ENCODE data around the gene ZNF232.

DNA sequence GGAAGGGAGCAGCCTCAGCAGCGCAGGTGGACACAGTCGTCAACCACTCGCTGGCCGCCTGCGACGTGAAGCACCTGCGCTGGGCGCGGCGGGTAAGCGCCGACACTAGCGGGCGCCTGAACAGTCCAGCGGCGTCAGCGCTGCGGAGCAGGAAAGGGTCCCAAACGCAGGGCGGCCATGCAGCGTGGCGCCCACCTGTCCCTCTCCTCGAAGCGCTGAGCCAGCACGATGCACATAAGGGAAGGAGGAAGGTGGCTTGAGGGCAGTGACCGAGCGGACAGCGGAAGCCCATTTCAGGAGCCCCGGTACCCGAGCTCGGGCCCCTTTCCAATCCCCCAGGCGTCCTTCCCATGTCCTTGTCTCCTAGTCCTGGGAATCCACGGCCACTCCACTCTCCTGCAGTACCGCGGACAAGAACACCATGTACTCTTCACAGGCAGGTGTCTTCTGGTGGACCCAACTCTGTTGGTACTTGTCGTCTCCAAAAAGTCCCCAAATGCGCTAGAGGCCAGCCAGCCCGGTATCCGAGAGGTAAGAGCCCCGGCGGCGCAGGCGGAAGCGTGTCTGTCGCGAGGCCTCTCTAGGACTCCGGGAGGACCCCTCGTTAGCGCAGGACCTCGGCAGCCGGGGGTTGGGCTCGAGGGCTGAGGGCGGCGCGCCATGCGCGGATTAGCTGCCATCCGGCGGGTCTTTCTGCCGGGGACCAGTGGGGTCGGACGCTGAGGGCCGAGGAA is 14.4 kb downstream of the ZNF232 start:
- TF ChIP-seq EZH2 (IDR thresholded peaks at IDR 0.05) (no peak), EZH2phosphoT487 (IDR thresholded peaks at IDR 0.05; ENCODE audit: borderline replicate concordance) (no peak), SP1 (IDR thresholded peaks at IDR 0.05; ENCODE audit: low read depth) (no peak), POLR2AphosphoS5 (IDR thresholded peaks at IDR 0.05; ENCODE audit: low read depth, low read length) (no peak), CEBPB (IDR thresholded peaks at IDR 0.05; ENCODE audit: low read depth) (no peak), POLR2A (IDR thresholded peaks at IDR 0.05; ENCODE audit: borderline replicate concordance, extremely low read depth, insufficient read depth, insufficient read length) (no peak), ZFX (IDR thresholded peaks at IDR 0.05) (no peak), SIN3A (IDR thresholded peaks at IDR 0.05; ENCODE audit: low read depth) (no peak), MAX (IDR thresholded peaks at IDR 0.05) (no peak), RAD21 (IDR thresholded peaks at IDR 0.05; ENCODE audit: low read depth) (no peak), REST (IDR thresholded peaks at IDR 0.05; ENCODE audit: low read depth) (no peak)
- TF ChIP-seq, protein P1, sequence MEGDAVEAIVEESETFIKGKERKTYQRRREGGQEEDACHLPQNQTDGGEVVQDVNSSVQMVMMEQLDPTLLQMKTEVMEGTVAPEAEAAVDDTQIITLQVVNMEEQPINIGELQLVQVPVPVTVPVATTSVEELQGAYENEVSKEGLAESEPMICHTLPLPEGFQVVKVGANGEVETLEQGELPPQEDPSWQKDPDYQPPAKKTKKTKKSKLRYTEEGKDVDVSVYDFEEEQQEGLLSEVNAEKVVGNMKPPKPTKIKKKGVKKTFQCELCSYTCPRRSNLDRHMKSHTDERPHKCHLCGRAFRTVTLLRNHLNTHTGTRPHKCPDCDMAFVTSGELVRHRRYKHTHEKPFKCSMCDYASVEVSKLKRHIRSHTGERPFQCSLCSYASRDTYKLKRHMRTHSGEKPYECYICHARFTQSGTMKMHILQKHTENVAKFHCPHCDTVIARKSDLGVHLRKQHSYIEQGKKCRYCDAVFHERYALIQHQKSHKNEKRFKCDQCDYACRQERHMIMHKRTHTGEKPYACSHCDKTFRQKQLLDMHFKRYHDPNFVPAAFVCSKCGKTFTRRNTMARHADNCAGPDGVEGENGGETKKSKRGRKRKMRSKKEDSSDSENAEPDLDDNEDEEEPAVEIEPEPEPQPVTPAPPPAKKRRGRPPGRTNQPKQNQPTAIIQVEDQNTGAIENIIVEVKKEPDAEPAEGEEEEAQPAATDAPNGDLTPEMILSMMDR (IDR thresholded peaks at IDR 0.05 in 2 of 3, conservative IDR thresholded peaks at IDR 0.05 in 1 of 3; ENCODE audit: borderline replicate concordance in 1 of 3, insufficient read depth in 1 of 3, low read depth in 2 of 3, low read length in 2 of 3): no peak
- TF ChIP-seq, protein P2, sequence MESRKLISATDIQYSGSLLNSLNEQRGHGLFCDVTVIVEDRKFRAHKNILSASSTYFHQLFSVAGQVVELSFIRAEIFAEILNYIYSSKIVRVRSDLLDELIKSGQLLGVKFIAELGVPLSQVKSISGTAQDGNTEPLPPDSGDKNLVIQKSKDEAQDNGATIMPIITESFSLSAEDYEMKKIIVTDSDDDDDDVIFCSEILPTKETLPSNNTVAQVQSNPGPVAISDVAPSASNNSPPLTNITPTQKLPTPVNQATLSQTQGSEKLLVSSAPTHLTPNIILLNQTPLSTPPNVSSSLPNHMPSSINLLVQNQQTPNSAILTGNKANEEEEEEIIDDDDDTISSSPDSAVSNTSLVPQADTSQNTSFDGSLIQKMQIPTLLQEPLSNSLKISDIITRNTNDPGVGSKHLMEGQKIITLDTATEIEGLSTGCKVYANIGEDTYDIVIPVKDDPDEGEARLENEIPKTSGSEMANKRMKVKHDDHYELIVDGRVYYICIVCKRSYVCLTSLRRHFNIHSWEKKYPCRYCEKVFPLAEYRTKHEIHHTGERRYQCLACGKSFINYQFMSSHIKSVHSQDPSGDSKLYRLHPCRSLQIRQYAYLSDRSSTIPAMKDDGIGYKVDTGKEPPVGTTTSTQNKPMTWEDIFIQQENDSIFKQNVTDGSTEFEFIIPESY (IDR thresholded peaks at IDR 0.05; ENCODE audit: extremely low read depth, insufficient replicate concordance, low read length): no peak
- TF ChIP-seq, protein P3, sequence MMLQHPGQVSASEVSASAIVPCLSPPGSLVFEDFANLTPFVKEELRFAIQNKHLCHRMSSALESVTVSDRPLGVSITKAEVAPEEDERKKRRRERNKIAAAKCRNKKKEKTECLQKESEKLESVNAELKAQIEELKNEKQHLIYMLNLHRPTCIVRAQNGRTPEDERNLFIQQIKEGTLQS (IDR thresholded peaks at IDR 0.05): no peak

Data from HCT116 (cell line).